HG03139 (cell line): ENCODE data around the gene FHIT.

Experiments used
- ATAC-seq: cut with Tn5 transposase; IDR thresholded peaks from one replicate; pipeline ENCODE4 v1.9.1; 2021; ENCODE audit not compliant: unreplicated experiment

Gene FHIT

GRCh38 chr3:60149501-60149900, 1101.8 kb downstream of the FHIT start:
- ATAC-seq: no peak

DNA sequence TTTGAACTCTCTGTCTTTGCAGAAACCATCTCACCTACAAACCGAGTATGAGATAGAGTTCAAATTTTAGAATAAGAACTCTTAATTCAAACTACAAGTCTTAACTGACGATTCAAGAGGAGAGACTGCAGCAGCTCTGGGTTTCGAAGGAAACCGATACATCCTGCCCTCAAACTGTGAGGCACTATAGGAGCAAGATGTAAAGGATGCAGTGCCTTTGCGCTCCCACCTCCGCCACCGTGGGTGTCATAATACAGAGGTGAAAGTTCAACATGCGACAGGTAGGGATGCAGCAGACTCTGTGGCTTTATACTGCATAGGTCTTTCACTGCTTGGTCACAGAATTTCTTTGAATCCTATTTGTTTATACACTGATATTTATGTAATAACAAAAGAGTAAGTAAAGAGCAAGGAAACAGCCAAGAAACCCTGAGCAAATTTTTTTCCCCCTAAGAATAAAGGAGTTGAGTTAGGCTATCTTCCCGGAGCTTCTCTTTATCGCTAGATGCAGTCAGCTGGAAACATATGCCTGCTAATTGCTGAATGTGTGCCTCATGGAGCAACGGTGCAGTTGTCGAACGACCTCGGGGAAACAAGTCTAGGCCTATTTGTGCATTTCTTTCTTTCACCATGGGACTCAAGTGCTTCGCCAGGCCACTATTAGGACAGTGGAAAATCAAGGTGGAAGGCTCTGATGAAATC, 1103.9 kb downstream of the FHIT start:
- no peak for ATAC-seq

- no peak for ATAC-seq
Measured at GRCh38 chr3:60146121-60146520, 1105.1 kb downstream of the FHIT start.

GRCh38 chr3:60144071-60144470, 1107.2 kb downstream of the FHIT start:
- no peak for ATAC-seq

- no peak for ATAC-seq
Measured at GRCh38 chr3:60142009-60142408, 1109.2 kb downstream of the FHIT start.

GRCh38 chr3:60140160-60140559, 1111.1 kb downstream of the FHIT start:
- ATAC-seq: no peak

DNA sequence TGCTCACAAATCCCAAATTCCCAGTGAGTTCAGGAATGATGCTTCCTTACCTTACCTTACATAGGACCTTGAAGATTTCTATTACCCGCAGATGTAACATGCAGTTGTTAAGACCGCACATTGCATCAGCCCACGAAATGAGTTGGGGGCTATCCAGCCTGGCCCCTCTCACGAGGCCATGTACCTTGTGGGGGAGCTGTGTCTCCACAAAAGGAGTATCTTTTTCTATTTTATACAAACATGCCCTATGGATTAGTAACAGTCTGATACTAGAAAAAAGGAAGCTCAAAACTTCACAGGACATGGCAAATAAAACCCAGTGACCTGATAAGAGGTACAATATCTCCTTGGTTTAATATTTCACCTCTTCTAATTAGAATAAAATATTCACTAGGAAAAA, 1114.7 kb downstream of the FHIT start:
- no peak for ATAC-seq

- ATAC-seq: no peak
Measured at GRCh38 chr3:60135474-60135873, 1115.8 kb downstream of the FHIT start.

DNA sequence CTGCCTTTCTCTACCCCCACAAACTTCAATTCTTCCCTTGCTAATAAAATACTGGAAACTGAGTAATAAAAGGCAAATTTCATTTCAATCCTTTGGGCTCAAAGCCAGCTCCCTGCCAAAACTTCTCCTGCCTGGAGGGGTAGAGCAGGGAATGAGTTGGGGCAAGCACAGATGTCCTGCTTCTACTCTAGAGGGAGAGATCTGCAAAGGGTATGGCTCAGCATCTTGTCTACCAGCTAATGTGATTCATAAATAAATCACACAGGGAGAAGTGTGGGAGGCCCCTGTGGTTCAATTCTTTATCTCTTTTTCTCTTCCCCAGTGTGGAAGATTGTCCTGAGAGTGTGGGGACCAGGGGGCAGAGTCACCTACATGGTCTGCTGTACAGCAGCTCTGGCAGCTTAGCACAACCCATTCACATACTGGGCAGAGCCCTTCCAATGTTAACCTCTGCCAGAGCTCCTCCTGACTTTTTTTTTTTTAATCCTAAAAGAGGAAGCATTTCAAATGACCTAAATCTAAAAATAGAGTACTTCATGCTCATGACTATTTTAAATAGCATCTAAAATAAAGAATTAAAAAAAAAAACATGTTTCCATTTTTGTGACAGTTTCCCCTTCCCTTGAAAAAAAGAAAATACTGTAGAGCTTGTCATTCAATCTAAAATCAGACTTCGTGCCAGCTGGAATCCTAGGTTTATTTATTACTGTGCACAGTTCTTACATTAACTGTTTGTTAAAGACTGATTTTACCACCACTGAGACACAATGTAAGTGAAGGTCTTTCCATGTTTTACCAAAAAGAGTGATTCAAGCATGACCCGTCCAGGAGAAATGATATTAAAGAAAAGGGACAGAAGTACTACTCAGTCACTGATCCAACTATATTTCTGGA, 1117.7 kb downstream of the FHIT start:
- ATAC-seq: no peak

DNA sequence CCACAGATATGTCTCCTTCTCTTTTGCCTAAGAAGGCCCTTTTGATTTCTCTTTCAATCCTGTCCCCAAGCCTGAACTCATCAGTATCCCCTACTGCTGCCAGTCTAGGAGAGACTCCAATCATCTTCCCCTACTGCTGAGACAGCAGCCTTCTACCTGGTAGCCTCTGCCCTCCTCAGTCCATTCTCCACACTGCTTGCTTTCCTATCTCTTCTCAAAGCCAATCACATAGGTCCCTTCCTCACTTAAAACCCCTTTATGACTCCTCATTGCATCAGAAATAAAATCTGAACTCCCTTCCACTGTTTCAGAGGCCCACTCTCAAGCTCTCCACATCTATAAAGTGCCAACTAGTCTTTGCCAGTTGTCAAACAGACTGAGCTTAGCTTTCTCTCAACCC, 1119.6 kb downstream of the FHIT start:
- no peak for ATAC-seq

DNA sequence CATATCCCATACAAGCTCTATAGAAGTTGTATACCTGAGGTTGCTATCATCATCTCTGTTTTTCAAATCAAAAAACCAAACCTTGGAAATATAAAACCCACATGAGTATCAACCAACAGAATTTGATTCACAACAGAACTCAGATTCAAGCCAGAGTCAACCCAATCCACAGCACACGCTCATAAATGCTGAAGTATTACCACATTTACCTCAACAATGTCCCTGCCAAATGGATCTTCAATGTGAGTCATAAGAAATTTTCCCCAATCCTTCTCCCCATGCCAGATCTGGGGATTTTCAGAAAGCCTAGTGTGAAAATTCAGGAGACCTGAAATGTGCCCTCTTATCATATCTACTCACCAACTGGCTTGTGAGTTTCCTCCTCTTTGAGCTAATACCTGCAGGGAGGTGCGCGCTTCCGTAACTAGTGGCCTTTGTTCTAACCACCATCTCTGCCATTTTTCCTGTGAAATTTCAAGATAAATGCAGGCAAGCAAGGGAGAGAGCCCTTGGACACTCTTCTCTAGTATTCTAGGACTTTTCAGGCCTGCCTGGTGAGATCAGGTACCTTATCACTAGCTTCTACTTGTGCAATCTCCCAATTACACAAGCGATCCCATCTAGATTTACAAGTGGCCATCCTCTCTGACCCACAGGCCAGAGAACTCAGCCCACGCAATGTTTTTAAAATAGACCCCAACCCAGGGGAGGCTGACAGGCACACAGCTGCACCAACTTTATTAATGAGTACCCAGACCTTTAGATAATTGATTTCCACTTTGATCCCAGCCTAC, 1124.5 kb downstream of the FHIT start:
- ATAC-seq: no peak

DNA sequence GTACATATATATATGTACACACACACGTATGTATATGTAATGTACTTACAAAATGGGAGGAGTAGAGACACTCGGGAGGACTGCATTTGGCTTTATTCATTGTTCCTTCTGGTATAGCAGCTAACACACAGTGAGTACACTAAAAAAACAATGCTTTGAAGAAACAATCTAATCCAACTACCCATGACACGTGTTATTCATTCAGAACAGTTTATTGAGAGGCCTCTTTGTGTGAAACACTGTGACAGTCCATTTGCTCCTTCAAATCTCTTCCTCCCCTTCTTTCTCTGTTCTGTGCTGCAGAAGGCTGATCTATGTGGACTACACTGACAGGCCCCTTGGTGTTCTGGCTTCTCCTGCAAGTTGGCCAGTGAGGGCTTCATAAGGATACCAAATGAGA, 1125.6 kb downstream of the FHIT start:
- no peak for ATAC-seq

DNA sequence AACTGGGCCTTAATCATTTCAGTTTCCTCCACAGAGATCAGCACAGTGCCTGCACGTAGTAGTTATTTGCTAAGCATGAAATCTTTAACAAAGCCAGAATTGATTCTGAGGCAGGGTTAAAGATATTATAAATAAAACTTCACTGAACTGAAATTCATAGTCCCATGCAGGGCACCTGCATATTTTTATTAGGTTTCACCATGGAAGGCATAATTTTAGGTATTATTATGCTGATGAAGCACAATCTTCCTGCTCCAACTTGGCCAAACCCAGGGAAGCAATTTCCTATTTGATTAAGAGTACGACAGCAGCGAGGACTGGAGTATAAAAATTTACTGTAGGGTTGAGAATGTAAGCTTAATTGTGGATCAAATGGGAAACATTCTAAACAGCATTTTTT, 1131.0 kb downstream of the FHIT start:
- no peak for ATAC-seq

DNA sequence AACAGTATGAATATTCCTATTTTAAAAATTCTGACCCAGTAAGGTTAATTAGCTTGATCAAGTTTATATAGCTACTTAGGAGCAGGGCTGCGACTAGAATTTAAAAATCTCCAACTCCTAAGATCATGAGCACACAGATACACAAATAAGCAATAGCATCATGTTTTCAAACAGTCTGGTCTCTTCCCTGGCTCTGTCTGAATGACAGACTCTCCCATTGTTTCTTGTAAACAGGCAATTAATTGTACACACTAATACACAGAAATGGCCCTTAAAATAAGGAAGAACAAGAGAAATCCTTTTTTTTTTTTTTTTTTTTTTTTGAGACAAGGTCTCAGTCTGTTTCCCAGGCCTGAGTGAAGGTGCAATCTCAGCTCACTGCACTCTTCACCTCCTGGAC, 1137.1 kb downstream of the FHIT start:
- no peak for ATAC-seq

DNA sequence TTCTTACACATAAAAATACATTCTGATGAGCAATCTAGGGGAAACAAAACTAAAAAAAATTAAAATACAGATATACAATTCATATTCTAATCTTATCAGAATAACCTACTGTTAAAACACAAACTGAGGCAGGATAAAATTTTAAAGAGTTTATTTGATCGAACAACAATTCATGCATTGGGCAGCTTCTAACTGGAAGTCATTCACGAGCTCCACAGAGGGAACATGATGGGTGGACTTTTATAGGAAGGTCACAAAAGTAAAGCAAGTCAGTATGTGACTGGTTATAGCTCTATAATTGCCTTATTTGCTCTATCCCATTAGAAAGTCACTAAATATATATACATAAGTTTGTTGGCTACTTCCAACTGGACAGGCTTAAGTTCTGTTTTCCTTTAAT, 1144.0 kb downstream of the FHIT start:
- no peak for ATAC-seq

GRCh38 chr3:60102154-60102553, 1149.1 kb downstream of the FHIT start:
- ATAC-seq: no peak

DNA sequence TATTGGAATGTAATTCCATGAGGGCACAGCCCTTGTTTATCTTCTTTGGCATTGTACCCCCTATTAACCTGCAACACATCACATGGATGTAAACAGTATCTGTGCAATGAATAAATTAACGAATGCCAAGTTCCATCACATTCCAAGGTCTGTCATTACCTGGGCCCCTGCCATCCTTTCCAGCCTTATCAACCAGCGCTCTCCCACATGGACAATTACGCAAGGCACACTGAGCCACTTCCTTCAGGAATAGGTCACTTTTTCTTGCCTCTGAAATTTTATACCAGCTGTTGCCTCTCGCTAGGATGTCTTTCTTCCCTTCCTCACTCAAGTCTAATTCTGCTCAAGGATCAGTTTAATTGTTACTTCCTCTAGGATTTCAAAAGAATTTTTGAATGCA, 1149.6 kb downstream of the FHIT start:
- ATAC-seq: no peak

- no peak for ATAC-seq
Measured at GRCh38 chr3:60096403-60096802, 1154.8 kb downstream of the FHIT start.

DNA sequence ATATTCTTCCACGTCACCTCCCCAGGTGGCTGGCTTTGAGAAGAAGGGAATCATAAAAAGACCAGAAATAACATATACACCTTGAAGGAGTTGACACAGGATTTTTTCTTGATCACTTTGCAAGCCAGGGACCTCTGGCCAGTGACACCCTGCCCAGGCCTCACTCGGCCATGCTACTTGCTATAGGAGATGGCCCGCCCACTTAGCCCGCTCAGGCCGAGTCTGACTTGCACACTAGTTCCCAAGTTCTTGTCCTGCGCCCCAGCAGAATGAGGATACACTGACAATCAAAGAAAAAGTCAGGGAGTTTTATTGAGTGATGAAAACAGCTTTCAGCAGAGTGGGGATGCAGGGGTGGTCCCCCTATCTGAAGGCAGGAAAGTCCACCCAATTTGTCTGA, 1155.3 kb downstream of the FHIT start:
- no peak for ATAC-seq

- ATAC-seq: no peak
Measured at GRCh38 chr3:60095516-60095915, 1155.7 kb downstream of the FHIT start.

GRCh38 chr3:60094392-60094947, 1156.8 kb downstream of the FHIT start:
- ATAC-seq: no peak
